ENCODE data around the gene DMC1. TPM values are rescaled to one million over a fixed set of nuclear protein-coding genes. Genes with fewer than 3 reads are reported as not detected.

The DMC1 gene
- 2.3 to 6.8 TPM (median 3.6 TPM) in 5 replicates for total RNA-seq (2022; extraction: Qiagen RNA extraction; ENCODE audit: low read depth)

GRCh38 chr22:38569972-38570778 is at the start of gene DMC1:
Gene DMC1, minus strand, starts transcription at chr22:38570183. Its CDS starts 1,927 bp downstream, at chr22:38568256.

GRCh38 chr22:38506118-38506962 is 63.6 kb downstream of the DMC1 start, which contains the start of gene DDX17:
Gene DDX17, minus strand, starts transcription at chr22:38506311.

Other genes with a start within 250 kb of the DMC1 start
- gene KCNJ4, start 115.0 kb downstream of the DMC1 start, total RNA-seq (2022; extraction: Qiagen RNA extraction; ENCODE audit: low read depth), result 0.29 to 0.46 TPM (median 0.43 TPM) in 5 replicates
- gene KDELR3, start 102.1 kb downstream of the DMC1 start, total RNA-seq (2022; extraction: Qiagen RNA extraction; ENCODE audit: low read depth), result 17.8 to 19.5 TPM (median 19.1 TPM) in 5 replicates
- gene DDX17, start 63.9 kb downstream of the DMC1 start, total RNA-seq (2022; extraction: Qiagen RNA extraction; ENCODE audit: low read depth), result 82.3 to 102 TPM (median 94.1 TPM) in 5 replicates
- 0.49 to 1.2 TPM (median 0.68 TPM) in 5 replicates for gene FAM227A, start 86.2 kb upstream of the DMC1 start, total RNA-seq (2022; extraction: Qiagen RNA extraction; ENCODE audit: low read depth)
- gene CBY1, start 86.5 kb upstream of the DMC1 start, total RNA-seq (2022; extraction: Qiagen RNA extraction; ENCODE audit: low read depth), result 14.2 to 15.7 TPM (median 14.6 TPM) in 5 replicates
- 62.0 to 81.3 TPM (median 72.3 TPM) in 5 replicates for gene TOMM22, start 111.8 kb upstream of the DMC1 start, total RNA-seq (2022; extraction: Qiagen RNA extraction; ENCODE audit: low read depth)
- gene JOSD1, start 130.8 kb upstream of the DMC1 start, total RNA-seq (2022; extraction: Qiagen RNA extraction; ENCODE audit: low read depth), result 25.4 to 30.0 TPM (median 29.3 TPM) in 5 replicates
- gene GTPBP1, start 135.8 kb upstream of the DMC1 start, total RNA-seq (2022; extraction: Qiagen RNA extraction; ENCODE audit: low read depth), result 6.0 to 10.0 TPM (median 9.9 TPM) in 5 replicates
- 26.4 to 40.2 TPM (median 36.1 TPM) in 5 replicates for gene SUN2, start 185.8 kb upstream of the DMC1 start, total RNA-seq (2022; extraction: Qiagen RNA extraction; ENCODE audit: low read depth)
- gene DNAL4, start 224.0 kb upstream of the DMC1 start, total RNA-seq (2022; extraction: Qiagen RNA extraction; ENCODE audit: low read depth), result 8.0 to 10.6 TPM (median 10.2 TPM) in 5 replicates